Loucy (cell line): ENCODE results near the gene BPI.

ENCODE experiments used
- H2AFZ ChIP-seq: fragments of 200-600 bp; sonication (generic); 2 replicates; pipeline ENCODE4 v1.6.0; 2016; ENCODE audit warnings: antibody characterized with exemption, mild to moderate bottlenecking, low read length, moderate library complexity
- H3F3A ChIP-seq: fragments of 200-600 bp; 2 replicates; pipeline ENCODE4 v1.6.0; 2016; ENCODE audit warnings: antibody characterized with exemption, low read depth, mild to moderate bottlenecking
- H3K27me3 ChIP-seq: fragments of 200-600 bp; sonication (generic); 2 replicates; pipeline ENCODE4 v1.6.1; 2014; ENCODE audit warnings: low read length, mild to moderate bottlenecking; ENCODE audit not compliant: insufficient read depth, poor library complexity, severe bottlenecking
- H3K36me3 ChIP-seq: fragments of 200-600 bp; sonication (generic); 2 replicates; pipeline ENCODE4 v1.6.1; 2016; ENCODE audit warnings: low read length; ENCODE audit not compliant: insufficient read depth
- H3K4me1 ChIP-seq: fragments of 200-600 bp; sonication (generic); 2 replicates; pipeline ENCODE4 v1.5.1; 2014; ENCODE audit warnings: low read length, mild to moderate bottlenecking; ENCODE audit not compliant: insufficient read depth, poor library complexity, severe bottlenecking
- H3K4me2 ChIP-seq: fragments of 200-600 bp; sonication (generic); 2 replicates; pipeline ENCODE4 v1.6.0; 2014; ENCODE audit warnings: antibody characterized with exemption, low read length, low read depth, mild to moderate bottlenecking; ENCODE audit not compliant: poor library complexity, severe bottlenecking
- H3K4me3 ChIP-seq: fragments of 200-600 bp; sonication (generic); 2 replicates; pipeline ENCODE4 v1.5.1; 2014; ENCODE audit warnings: low read length, mild to moderate bottlenecking, mixed read lengths; ENCODE audit not compliant: poor library complexity, severe bottlenecking
- H3K79me2 ChIP-seq: fragments of 200-600 bp; sonication (generic); 2 replicates; pipeline ENCODE4 v1.6.1; 2014; ENCODE audit warnings: low read length; ENCODE audit not compliant: insufficient read depth
- H3K9ac ChIP-seq: fragments of 200-600 bp; sonication (generic); 2 replicates; pipeline ENCODE4 v1.6.0; 2014; ENCODE audit warnings: mild to moderate bottlenecking, low read depth, low read length, moderate library complexity; ENCODE audit not compliant: poor library complexity, severe bottlenecking
- H3K9me2 ChIP-seq: fragments of 200-600 bp; sonication (generic); replicated peaks from 2 replicates; pipeline ENCODE4 v1.6.1; 2016; ENCODE audit warnings: low read depth, low read length, mixed read lengths
- H3K9me3 ChIP-seq: fragments of 200-600 bp; sonication (generic); 2 replicates; pipeline ENCODE4 v1.6.1; 2014; ENCODE audit warnings: mild to moderate bottlenecking, antibody characterized with exemption, low read length, low read depth; ENCODE audit not compliant: insufficient read depth
- H4K20me1 ChIP-seq: fragments of 200-600 bp; sonication (generic); 2 replicates; pipeline ENCODE4 v1.6.0; 2014; ENCODE audit warnings: antibody characterized with exemption, low read length, mild to moderate bottlenecking; ENCODE audit not compliant: insufficient read depth, poor library complexity, severe bottlenecking
- CTCF ChIP-seq: fragments of 200-600 bp; sonication (generic); conservative IDR thresholded peaks from 2 replicates; pipeline ENCODE4 v1.5.1; 2014; ENCODE audit warnings: mild to moderate bottlenecking, antibody characterized with exemption, low read length
- EZH2phosphoT487 ChIP-seq: fragments of 200-600 bp; IDR thresholded peaks from 2 replicates; pipeline ENCODE4 v1.6.1; 2018; ENCODE audit warnings: antibody characterized with exemption, mild to moderate bottlenecking, moderate library complexity, borderline replicate concordance

The BPI gene

DNA sequence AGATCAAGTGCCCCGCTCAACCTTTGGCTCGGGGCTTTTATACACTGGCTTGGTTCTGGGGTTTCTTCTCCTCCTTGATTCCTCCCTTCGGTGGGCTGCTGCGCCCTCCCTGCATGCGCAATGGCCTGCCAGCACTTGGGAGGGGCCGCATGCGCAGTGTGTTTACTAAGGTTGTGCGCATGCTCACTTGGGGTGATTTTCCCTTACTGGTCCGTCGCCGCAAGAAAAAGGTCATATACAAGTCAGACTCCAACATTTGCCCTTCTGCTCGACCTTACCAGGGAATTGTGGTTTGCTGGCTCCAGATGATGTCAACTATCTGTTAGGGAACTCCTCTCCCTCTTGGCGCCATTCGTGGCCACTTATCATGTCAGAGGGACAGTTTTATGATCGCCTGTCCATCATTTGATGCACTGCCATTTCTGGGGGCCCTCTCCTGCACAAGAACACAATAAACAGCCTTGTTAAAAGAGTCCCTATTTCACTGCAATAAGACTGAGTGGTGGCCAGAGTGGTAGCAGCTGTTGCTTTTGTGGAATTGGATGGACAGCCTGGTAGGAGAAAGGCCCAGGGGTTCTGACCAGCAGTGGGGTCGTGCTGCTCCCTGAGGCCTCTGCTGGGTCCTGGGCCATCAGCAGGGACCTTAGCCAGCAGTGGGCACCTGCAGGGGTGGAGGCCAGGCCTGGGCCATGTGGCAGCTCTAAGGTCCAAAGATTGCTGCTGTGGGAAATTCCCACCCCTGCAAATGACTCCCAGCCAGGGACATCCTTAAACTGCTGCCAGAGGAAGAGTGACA lies 39.6 kb downstream of the BPI start:
- no peaks in the 10 kb centered on the region for H3K36me3 ChIP-seq
- no peak overlapping the region for H3K9ac ChIP-seq
- no peaks in the 10 kb centered on the region for H4K20me1 ChIP-seq
- TF ChIP-seq CTCF: no peak
- no peak for TF ChIP-seq EZH2phosphoT487
- no peak overlapping the region for H2AFZ ChIP-seq
- H3K9me2 ChIP-seq: no peaks in the 10 kb centered on the region
- no peaks in the 10 kb centered on the region for H3K9me3 ChIP-seq
- no peak overlapping the region for H3K4me2 ChIP-seq
- no peaks in the 10 kb centered on the region for H3K27me3 ChIP-seq
- no peaks in the 10 kb centered on the region for H3K79me2 ChIP-seq
- H3F3A ChIP-seq: no peaks in the 10 kb centered on the region
- H3K4me3 ChIP-seq: no peak overlapping the region
- no peaks in the 10 kb centered on the region for H3K4me1 ChIP-seq

DNA sequence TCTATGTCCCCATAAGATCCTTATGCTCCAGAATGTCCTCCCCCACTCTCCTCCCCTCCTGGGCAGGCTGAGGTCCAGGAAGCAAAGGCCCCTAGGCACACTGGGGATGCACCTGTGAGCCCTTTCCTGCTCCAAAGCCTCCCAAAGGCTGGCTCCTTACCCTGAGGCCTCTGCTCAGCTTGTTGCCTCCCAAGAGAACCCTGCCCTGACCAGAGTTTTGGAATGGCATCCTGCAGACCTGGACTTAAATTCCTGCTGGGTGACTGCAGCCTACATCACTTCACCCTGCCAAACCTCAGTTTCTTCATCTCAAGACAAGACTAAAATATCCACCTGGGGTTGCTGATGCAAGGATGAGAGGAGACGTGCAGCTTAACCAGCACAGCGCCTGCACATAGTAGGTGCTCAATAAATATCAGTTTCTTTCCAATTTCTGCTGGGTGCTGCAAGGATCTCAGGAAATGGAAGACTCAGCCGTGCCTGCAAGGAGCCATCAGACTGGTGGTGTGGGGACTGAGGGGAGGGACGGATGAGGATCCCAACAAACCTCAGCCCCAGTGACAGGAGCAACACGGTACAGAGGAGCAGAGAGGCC lies 40.2 kb downstream of the BPI start:
- no peaks in the 10 kb centered on the region for H3K79me2 ChIP-seq
- H3K36me3 ChIP-seq: no peaks in the 10 kb centered on the region
- no peaks in the 10 kb centered on the region for H3K9me3 ChIP-seq
- no peaks in the 10 kb centered on the region for H3K4me1 ChIP-seq
- H2AFZ ChIP-seq: no peak overlapping the region
- H3K4me3 ChIP-seq: no peak overlapping the region
- TF ChIP-seq EZH2phosphoT487: no peak
- no peak for TF ChIP-seq CTCF
- H3K4me2 ChIP-seq: no peak overlapping the region
- no peaks in the 10 kb centered on the region for H3F3A ChIP-seq
- H3K27me3 ChIP-seq: no peaks in the 10 kb centered on the region
- no peaks in the 10 kb centered on the region for H4K20me1 ChIP-seq
- no peaks in the 10 kb centered on the region for H3K9me2 ChIP-seq
- H3K9ac ChIP-seq: no peak overlapping the region

DNA sequence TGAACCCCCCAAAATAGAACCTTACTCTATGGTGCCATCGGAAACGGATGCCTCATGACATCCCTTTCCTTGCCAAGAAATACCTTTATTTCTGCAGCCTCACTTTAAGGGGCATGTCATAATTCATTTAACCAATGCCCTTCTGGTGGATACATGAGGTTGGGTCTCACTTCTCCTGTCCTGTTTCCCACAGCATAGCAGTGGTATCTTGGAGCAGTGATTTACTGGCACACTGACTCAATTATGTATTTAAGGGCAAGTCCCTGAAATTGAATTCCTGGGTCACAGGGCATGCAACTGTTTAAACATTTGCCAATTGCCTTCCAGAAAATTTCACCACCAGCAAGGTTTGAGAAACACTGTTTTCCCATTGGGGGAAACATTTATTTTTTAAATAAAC lies 41.7 kb downstream of the BPI start:
- no peaks in the 10 kb centered on the region for H3K9me2 ChIP-seq
- H3K4me1 ChIP-seq: no peaks in the 10 kb centered on the region
- no peaks in the 10 kb centered on the region for H3K79me2 ChIP-seq
- no peak overlapping the region for H3K4me2 ChIP-seq
- H3F3A ChIP-seq: no peaks in the 10 kb centered on the region
- H3K9me3 ChIP-seq: no peaks in the 10 kb centered on the region
- no peaks in the 10 kb centered on the region for H3K27me3 ChIP-seq
- H4K20me1 ChIP-seq: no peaks in the 10 kb centered on the region
- no peak overlapping the region for H2AFZ ChIP-seq
- no peaks in the 10 kb centered on the region for H3K36me3 ChIP-seq
- H3K4me3 ChIP-seq: no peak overlapping the region
- no peak overlapping the region for H3K9ac ChIP-seq
- TF ChIP-seq CTCF (no peak), EZH2phosphoT487 (no peak)
